Left forelimb (tissue), 1 donor: ENCODE results near the gene SSRP1.
"Not testable (repeated sequence)": the region's sequence is repeated elsewhere in the genome, so short reads cannot be mapped to it uniquely, and the experiment has no call there.

Experiments
- DNase-seq: peaks from one replicate; pipeline ENCODE4 v3.0.0-alpha.2; 2018; ENCODE audit warnings: low spot score

SSRP1 gene

DNA sequence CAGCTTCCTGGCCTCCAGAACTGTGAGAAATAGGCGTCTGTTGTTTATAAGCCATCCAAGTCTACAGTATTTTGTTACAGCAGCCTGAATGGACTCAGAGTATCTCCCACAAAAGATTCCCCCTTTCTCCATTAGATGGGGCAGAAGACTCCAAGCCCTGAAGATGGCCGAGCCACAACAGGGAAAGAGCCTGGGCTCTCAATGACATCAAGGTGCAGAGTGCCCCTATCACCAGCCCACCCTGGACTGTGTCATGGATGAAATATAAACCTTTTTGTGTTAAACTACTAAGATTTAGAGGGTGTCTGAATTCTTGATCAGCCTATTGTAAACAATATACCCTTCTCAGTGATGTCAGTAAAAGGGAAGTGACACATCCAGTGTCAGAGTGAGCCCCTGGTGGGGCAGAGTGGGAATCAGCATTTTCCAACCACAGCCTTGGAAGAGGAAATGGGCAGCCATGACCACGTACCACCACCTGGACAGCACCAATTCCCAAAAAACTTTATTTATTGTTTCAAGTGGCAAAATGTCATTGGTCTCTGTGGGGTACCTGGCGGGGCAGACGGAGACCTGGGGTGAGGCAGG, 36.4 kb downstream of the SSRP1 start:
- DNase-seq: no peak

DNA sequence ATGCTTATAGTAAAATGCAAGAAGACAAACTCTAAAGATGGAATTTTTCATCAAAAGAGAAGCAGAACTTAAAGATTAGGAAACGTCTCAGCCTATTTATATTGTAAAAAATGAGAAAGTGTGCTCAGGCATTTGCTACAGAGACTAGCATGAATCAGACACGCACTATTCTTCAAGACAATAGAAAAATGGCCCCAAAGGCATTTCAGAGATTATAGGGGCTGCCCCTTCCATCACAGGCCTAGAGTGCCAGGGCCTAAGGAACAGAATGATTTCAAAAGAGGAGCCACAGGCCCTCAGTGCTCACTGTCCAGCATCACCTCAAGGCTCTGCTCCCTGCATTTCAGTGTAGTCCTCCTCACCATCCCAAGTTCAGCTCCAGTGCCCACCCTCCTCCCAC, 38.5 kb downstream of the SSRP1 start:
- DNase-seq: no peak

GRCh38 chr11:57296205-57296604, 39.5 kb downstream of the SSRP1 start:
- not testable (repeated sequence) for DNase-seq

- DNase-seq: no peak
Measured at GRCh38 chr11:57294225-57295131, 41.2 kb downstream of the SSRP1 start.

DNA sequence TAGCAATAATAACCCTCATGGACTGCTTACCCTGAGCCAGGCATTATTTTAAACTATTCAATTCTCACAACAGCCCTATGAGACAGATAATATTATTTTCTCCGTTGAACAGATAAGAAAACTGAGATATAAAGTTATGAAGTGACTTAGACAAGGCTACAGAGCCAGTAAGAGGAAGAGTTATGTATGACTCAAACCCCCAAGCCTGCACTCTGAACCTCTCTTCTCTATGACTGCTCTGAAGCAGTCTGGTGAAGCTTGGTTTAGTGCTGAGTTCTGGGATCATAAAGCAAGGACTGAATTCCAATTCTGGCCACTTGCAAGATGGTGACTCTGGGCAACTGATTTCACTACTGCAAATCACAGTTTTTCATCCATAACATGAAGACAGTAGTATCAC, 45.4 kb downstream of the SSRP1 start:
- no peak for DNase-seq

DNA sequence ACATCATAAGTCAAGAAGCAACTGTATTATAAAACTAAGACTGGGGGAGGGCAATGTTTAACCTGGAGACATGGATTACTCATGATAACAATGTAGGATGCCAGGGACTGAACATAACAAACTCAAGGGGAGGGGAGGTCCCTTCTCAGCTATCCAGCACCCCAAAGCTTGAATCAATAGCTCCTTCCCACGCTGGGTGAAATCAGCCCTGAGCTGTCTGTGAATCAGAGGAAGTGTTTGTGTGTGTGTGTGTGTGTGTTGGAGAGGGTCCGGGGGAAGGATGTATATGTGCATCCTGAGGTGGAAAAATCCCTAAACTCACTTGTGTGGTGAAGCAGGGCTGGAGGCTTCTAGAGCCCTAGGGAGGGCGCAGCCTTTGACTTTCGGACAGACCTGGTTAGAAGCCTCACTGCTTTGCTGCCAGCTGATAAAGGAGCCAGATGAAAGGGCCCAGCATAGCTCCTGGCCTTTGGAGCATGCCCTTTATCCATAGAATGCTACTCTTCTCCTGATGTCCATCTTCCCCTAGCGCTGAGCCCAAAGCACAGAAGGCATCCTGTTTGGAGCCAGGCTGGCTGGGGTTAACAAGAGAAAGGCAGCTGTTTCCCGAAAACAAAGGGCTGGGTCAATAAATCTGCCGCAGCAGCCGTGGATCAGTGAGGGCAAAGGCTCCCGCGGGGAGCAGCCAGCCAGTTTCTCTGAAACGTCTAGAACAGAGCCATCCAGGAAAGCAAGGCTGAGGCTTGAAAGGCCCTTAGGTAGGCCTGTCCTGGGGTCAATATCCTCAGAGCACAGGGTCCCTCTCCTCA, 46.7 kb downstream of the SSRP1 start:
- no peak for DNase-seq

DNA sequence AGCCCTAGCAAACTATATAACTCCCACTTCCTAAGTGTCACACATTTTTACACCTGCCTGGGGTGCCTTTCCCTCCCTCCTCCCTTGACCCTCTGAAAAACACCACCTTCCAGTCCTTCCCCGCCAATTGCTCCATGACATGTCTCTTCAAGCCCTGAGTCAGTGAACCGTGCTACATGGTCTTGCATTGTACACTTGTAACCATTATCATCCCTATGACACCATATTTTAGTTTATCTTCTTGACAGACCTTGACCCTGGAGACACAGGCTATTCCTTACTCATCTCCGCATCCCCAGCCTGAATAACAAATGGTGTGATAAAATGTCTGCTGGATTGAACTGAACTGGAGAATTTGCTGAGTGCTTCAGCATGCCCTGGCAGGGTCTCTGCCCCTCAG, 47.8 kb downstream of the SSRP1 start:
- no peak for DNase-seq

DNA sequence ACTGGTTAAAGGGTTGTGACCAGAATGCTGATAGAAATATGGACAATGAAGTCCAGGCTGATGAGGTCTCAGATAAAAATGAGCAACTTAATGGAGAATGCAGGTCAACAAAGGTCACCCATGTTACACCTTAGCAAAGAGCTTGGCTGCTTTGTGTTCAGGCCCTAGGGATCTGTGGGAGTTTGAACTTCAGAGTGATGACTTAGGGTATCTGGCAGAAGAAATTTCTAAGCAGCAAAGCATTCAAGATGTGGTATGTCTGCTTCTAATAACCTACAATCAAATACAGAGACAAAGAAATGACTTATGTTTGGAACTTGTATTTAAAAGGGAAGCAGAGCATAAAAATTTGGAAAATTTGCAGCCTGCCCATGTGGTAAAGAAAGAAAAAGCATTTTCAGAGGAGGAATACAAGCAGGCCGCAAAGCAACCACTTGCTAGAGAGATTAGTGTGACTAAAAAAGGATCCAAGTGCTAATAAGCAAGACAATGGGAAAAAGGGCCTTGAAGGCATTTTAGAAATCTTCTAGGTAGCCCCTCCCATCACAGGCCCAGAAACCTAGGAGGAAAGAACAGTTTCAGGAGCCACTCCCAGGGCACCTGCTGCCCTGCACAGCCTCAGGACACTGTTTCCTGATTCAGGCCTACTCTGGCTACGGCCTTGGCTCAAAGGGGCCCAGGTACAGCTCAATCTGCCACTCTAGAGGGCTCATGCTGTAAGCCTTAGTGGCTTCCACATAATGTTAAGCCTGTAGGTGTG, 52.3 kb downstream of the SSRP1 start:
- no peak for DNase-seq

DNA sequence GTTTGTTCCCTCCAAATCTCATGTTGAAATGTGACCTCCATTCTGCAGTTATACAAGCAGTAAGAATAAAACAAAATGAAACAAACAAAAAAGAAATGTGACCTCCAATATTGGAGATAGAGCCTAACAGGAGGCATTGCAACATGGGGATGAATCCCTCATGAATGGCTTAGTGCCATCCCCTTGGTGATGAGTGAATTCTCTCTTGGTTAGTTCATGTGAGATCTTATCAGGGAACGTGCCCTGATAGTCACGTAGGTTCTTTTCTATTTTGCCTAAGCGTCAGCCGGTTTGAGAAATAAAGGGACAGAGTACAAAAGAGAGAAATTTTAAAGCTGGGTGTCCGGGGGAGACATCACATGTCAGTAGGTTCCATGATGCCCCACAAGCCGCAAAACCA, 54.1 kb downstream of the SSRP1 start:
- DNase-seq: not testable (repeated sequence)

GRCh38 chr11:57279116-57279515, 56.6 kb downstream of the SSRP1 start:
- DNase-seq: peak; percentile 1

DNA sequence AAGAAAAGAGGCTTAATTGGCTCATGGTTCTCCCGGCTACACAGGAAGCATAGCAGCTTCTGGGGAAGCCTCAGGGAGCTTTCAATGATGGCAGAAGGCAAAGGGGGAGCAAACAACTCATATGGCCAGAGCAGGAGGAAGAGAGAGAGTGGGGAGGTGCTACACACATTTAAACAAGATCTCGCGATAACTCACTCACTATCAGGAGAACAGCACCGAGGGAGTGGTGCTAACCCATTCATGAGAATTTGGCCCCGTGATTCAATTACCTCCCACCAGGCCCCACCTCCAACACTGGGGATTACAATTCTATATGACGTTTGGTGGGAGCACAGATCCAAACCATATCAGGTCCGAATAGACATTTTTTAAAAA, 57.0 kb downstream of the SSRP1 start:
- peak; percentile 12 for DNase-seq

GRCh38 chr11:57277845-57278720, 57.6 kb downstream of the SSRP1 start:
- peak; percentile 72 for DNase-seq

- DNase-seq: peak; percentile 4
Measured at GRCh38 chr11:57276971-57277675, 58.6 kb downstream of the SSRP1 start.

DNA sequence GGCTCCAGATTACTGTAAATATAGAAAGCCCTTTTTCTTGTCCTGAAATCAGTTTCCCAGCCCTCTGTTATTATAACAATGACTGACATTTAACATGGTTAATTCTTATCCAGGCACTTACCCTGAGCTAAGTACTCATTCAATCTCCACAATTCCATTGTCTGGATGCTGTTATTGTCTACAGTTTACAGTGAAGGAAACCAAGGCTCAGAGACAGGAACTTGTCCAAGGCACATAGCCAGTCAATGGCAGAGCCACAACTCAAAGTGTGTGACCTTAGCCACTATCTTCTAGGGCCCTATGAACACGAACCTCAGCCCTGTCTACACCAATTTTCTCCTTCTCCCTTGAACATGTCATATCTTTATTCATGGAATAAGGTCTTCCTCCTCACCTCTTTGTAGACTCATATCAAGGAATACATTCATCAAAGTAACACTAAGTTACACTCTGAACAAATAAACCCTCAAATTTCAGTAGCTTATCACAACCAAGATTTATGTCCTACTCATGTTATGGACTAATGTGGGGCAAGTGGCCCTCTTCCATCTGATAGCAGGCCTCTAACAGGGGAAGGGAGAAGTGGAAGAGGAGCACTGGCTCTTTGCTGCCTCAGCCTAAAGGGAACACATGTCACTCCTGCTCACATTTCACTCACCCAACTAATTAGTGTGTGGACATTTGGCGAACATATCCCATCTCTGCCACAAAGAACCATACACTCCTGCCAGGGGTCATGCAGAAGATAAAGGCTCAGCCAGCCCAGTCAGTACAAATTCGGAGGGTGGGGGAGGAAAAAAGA, 59.3 kb downstream of the SSRP1 start:
- peak; percentile 50 for DNase-seq
